GM23338 (cell line): ENCODE results near the gene STPG1. TPM values are rescaled to one million over a fixed set of nuclear protein-coding genes. Genes with fewer than 3 reads are reported as not detected.

ENCODE experiments used
- ATAC-seq: fragments of 200-7000 bp; cut with Tn5 transposase; 3 replicates; pipeline ENCODE4 v1.9.1; 2020
- DNase-seq: peaks from one replicate; pipeline ENCODE4 v3.0.0-alpha.2; 2015; ENCODE audit warnings: low spot score
- H2AFZ ChIP-seq: fragments of 200-600 bp; sonication (generic); 2 replicates; pipeline ENCODE4 v1.8.0; 2016; ENCODE audit warnings: antibody characterized with exemption, mild to moderate bottlenecking, moderate library complexity
- H3F3A ChIP-seq: fragments of 200-600 bp; sonication (generic); replicated peaks from 2 replicates; pipeline ENCODE4 v1.8.0; 2017; ENCODE audit warnings: antibody characterized with exemption, mixed run types, low read depth
- H3K27ac ChIP-seq: fragments of 200-600 bp; sonication (generic); 2 replicates; pipeline ENCODE4 v1.6.1; 2016; ENCODE audit warnings: low read depth
- H3K27me3 ChIP-seq: fragments of 200-600 bp; sonication (generic); 2 replicates; pipeline ENCODE4 v1.8.0; 2016; ENCODE audit warnings: mild to moderate bottlenecking, mixed run types, moderate library complexity; ENCODE audit not compliant: insufficient read depth
- H3K36me3 ChIP-seq: fragments of 200-600 bp; sonication (generic); 2 replicates; pipeline ENCODE4 v1.8.0; 2016; ENCODE audit warnings: mild to moderate bottlenecking; ENCODE audit not compliant: insufficient read depth
- H3K4me1 ChIP-seq: fragments of 200-600 bp; sonication (generic); 2 replicates; pipeline ENCODE4 v1.8.0; 2016; ENCODE audit warnings: mild to moderate bottlenecking, moderate library complexity; ENCODE audit not compliant: insufficient read depth
- H3K4me2 ChIP-seq: fragments of 200-600 bp; sonication (generic); 2 replicates; pipeline ENCODE4 v1.7.1; 2017; ENCODE audit warnings: mixed run types
- H3K4me3 ChIP-seq: fragments of 200-600 bp; sonication (generic); 2 replicates; pipeline ENCODE4 v1.6.1; 2016; ENCODE audit warnings: mixed run types
- H3K79me2 ChIP-seq: fragments of 200-600 bp; sonication (generic); replicated peaks from 2 replicates; pipeline ENCODE4 v1.8.0; 2017; ENCODE audit warnings: mild to moderate bottlenecking; ENCODE audit not compliant: insufficient read depth
- H3K9me2 ChIP-seq: fragments of 200-600 bp; sonication (generic); 2 replicates; pipeline ENCODE4 v1.8.0; 2017; ENCODE audit not compliant: insufficient read depth
- H4K20me1 ChIP-seq: fragments of 200-600 bp; sonication (generic); replicated peaks from 2 replicates; pipeline ENCODE4 v1.8.0; 2017; ENCODE audit warnings: mild to moderate bottlenecking; ENCODE audit not compliant: insufficient read depth
- H3K27ac Mint-ChIP-seq: 2 replicates; pipeline ENCODE4 v1.8.0; 2020; ENCODE audit warnings: inconsistent platforms, mild to moderate bottlenecking, moderate library complexity, mixed read lengths
- H3K27me3 Mint-ChIP-seq: 3 replicates; pipeline ENCODE4 v1.8.0; 2022; ENCODE audit warnings: low read depth, mild to moderate bottlenecking, moderate library complexity, mixed read lengths, inconsistent platforms; ENCODE audit not compliant: insufficient read depth, poor library complexity
- H3K36me3 Mint-ChIP-seq: 3 replicates; pipeline ENCODE4 v1.8.0; 2021; ENCODE audit warnings: low read depth, mild to moderate bottlenecking, inconsistent platforms, moderate library complexity, mixed read lengths
- H3K4me1 Mint-ChIP-seq: 3 replicates; pipeline ENCODE4 v1.8.0; 2020; ENCODE audit warnings: mild to moderate bottlenecking, inconsistent platforms, mixed read lengths
- H3K4me3 Mint-ChIP-seq: 3 replicates; pipeline ENCODE4 v1.8.0; 2021; ENCODE audit warnings: moderate library complexity, mild to moderate bottlenecking, inconsistent platforms, mixed read lengths
- H3K9me3 Mint-ChIP-seq: 3 replicates; pipeline ENCODE4 v1.8.0; 2020; ENCODE audit warnings: moderate library complexity, mild to moderate bottlenecking, inconsistent platforms, mixed read lengths
- CTCF ChIP-seq, 2 experiments: fragments of 200-600 bp in 1 of 2; sonication (generic) in 1 of 2; conservative IDR thresholded peaks; 2 replicates each; pipeline versions ENCODE4 v1.5.1 to v1.6.1; 2016 to 2017; ENCODE audit warnings: antibody characterized with exemption in 2 of 2, low read depth in 2 of 2, mild to moderate bottlenecking in 2 of 2, moderate library complexity in 1 of 2
- ETS1 ChIP-seq: IDR thresholded peaks from 2 replicates; pipeline ENCODE4 v1.6.1; 2016; ENCODE audit warnings: antibody characterized with exemption
- EZH2phosphoT487 ChIP-seq: fragments of 200-600 bp; sonication (generic); IDR thresholded peaks from one replicate; pipeline ENCODE4 v1.8.1; 2018; ENCODE audit warnings: antibody characterized with exemption; ENCODE audit not compliant: unreplicated experiment
- NANOG ChIP-seq: IDR thresholded peaks from 2 replicates; pipeline ENCODE4 v1.6.1; 2016; ENCODE audit warnings: antibody characterized with exemption, borderline replicate concordance
- POLR2AphosphoS5 ChIP-seq: IDR thresholded peaks from 2 replicates; pipeline ENCODE4 v1.6.1; 2016; ENCODE audit warnings: antibody characterized with exemption, low read depth
- REST ChIP-seq: IDR thresholded peaks from one replicate; pipeline ENCODE4 v1.6.1; 2018; ENCODE audit warnings: antibody characterized with exemption; ENCODE audit not compliant: unreplicated experiment
- STAT1 ChIP-seq: IDR thresholded peaks from one replicate; pipeline ENCODE4 v1.6.1; 2016; ENCODE audit warnings: antibody characterized with exemption; ENCODE audit not compliant: unreplicated experiment
- ZNF114 ChIP-seq: fragments of 250-450 bp; sonication (Bioruptor Pico); IDR thresholded peaks from 2 replicates; pipeline ENCODE4 v1.5.0; 2020; ENCODE audit warnings: mild to moderate bottlenecking, moderate library complexity
- ZNF331 ChIP-seq: fragments of 250-450 bp; sonication (Bioruptor Pico); IDR thresholded peaks from 2 replicates; pipeline ENCODE4 v1.5.0; 2020; ENCODE audit warnings: low read depth, mild to moderate bottlenecking, moderate library complexity
- polyA plus RNA-seq: library from polyadenylated mRNA; unstranded; fragments of >200 nt; fragmentation: Nextera tagmentation; extraction: Ambion mirVana; gene quantifications from 2 replicates; pipeline ENCODE4 v1.2.1, GENCODE V29; 2016
- total RNA-seq: library from RNA; depleted of rRNA; stranded (reverse); fragments of >200 nt; shearing (Covaris generic); gene quantifications from 2 replicates; pipeline ENCODE4 v1.2.3, GENCODE V29; 2014

Gene STPG1
- total and polyA plus RNA-seq, 2 experiments from 2014 or later: 8.2 to 11.4 TPM

- Mint-ChIP-seq H3K4me1 (peaks cover 11% of the 10 kb centered on the region), H3K27ac (no peak overlapping the region), H3K27me3 (peaks cover 5% of the 10 kb centered on the region), H3K4me3 (no peak overlapping the region), H3K36me3 (no peaks in the 10 kb centered on the region), H3K9me3 (no peaks in the 10 kb centered on the region)
- no peaks in the 10 kb centered on the region for H3F3A ChIP-seq
- no peaks in the 10 kb centered on the region for H3K36me3 ChIP-seq
- H3K27ac ChIP-seq: no peak overlapping the region
- H3K4me2 ChIP-seq: no peak overlapping the region
- H3K27me3 ChIP-seq: no peaks in the 10 kb centered on the region
- no peaks in the 10 kb centered on the region for H3K4me1 ChIP-seq
- no peak overlapping the region for H3K4me3 ChIP-seq
- H3K79me2 ChIP-seq: no peaks in the 10 kb centered on the region; the same call in 1 of the 2 replicates
- no peak overlapping the region for H2AFZ ChIP-seq
- no peak for TF ChIP-seq CTCF (conservative IDR thresholded peaks at IDR 0.05; ENCODE audit: low read depth in 2 of 2)
- no peak for DNase-seq
- no peaks in the 10 kb centered on the region for H3K9me2 ChIP-seq
- no peaks in the 10 kb centered on the region for H4K20me1 ChIP-seq
- no peak for ATAC-seq
Measured at GRCh38 chr1:24426744-24427544, 13.4 kb upstream of the STPG1 start.

- Histone ChIP-seq H3K36me3 (no peaks in the 10 kb centered on the region), H3K4me3 (no peak overlapping the region), H3K4me2 (no peak overlapping the region), H2AFZ (no peak overlapping the region), H3K27me3 (no peaks in the 10 kb centered on the region), H3F3A (no peaks in the 10 kb centered on the region), H3K79me2 (no peaks in the 10 kb centered on the region; the same call in 1 of the 2 replicates), H3K27ac (no peak overlapping the region), H4K20me1 (no peaks in the 10 kb centered on the region), H3K4me1 (no peaks in the 10 kb centered on the region), H3K9me2 (no peaks in the 10 kb centered on the region)
- Mint-ChIP-seq H3K36me3 (no peaks in the 10 kb centered on the region), H3K27me3 (peaks cover 5% of the 10 kb centered on the region), H3K9me3 (no peaks in the 10 kb centered on the region), H3K27ac (no peak overlapping the region), H3K4me1 (peaks cover 19% of the 10 kb centered on the region), H3K4me3 (no peak overlapping the region)
- DNase-seq: no peak
- no peak for ATAC-seq
- TF ChIP-seq POLR2AphosphoS5: no peak
- TF ChIP-seq ZNF114: no peak
- no peak for TF ChIP-seq ETS1
- TF ChIP-seq STAT1: no peak
- no peak for TF ChIP-seq ZNF331 (CRISPR knock-in tag)
- no peak for TF ChIP-seq EZH2phosphoT487
- TF ChIP-seq CTCF (conservative IDR thresholded peaks at IDR 0.05; ENCODE audit: low read depth in 2 of 2): no peak
- TF ChIP-seq NANOG: no peak
- no peak for TF ChIP-seq REST
Measured at GRCh38 chr1:24425922-24426321, 12.3 kb upstream of the STPG1 start.
